Glutamatergic neuron (in vitro differentiated cells): ENCODE measurements around the gene TTLL1. TPM values are rescaled to one million over a fixed set of nuclear protein-coding genes. Genes with fewer than 3 reads are reported as not detected.

Experiments
- DNase-seq: peaks from one replicate; pipeline ENCODE4 v3.0.0; 2022
- H3K27ac Mint-ChIP-seq: one replicate; pipeline ENCODE4 v1.8.0; 2020; ENCODE audit warnings: mild to moderate bottlenecking, mixed read lengths, inconsistent platforms; ENCODE audit not compliant: unreplicated experiment
- H3K27me3 Mint-ChIP-seq: one replicate; pipeline ENCODE4 v1.8.0; 2020; ENCODE audit warnings: mild to moderate bottlenecking, moderate library complexity, mixed read lengths, inconsistent platforms; ENCODE audit not compliant: unreplicated experiment
- H3K36me3 Mint-ChIP-seq: one replicate; pipeline ENCODE4 v1.8.0; 2020; ENCODE audit warnings: mild to moderate bottlenecking, mixed read lengths, inconsistent platforms; ENCODE audit not compliant: unreplicated experiment
- H3K4me1 Mint-ChIP-seq: one replicate; pipeline ENCODE4 v1.8.0; 2020; ENCODE audit warnings: mild to moderate bottlenecking, low read depth, mixed read lengths, inconsistent platforms; ENCODE audit not compliant: unreplicated experiment
- H3K4me3 Mint-ChIP-seq: one replicate; pipeline ENCODE4 v1.8.0; 2020; ENCODE audit warnings: mild to moderate bottlenecking, mixed read lengths, inconsistent platforms; ENCODE audit not compliant: unreplicated experiment
- H3K9me3 Mint-ChIP-seq: one replicate; pipeline ENCODE4 v1.8.0; 2020; ENCODE audit warnings: mild to moderate bottlenecking, moderate library complexity, mixed read lengths, inconsistent platforms; ENCODE audit not compliant: unreplicated experiment
- total RNA-seq: library from RNA; stranded (reverse); fragmentation: NEBNext Ultra II Directional; extraction: Animal tissue kit (Norgen Biotek cat#: 25700); gene quantifications from one replicate; pipeline ENCODE4 v1.2.1, GENCODE V29; 2021; ENCODE audit not compliant: unreplicated experiment
- TF ChIP-seq, protein P1 (sequence below): fragments of 200-600 bp; sonication (generic); IDR thresholded peaks from one replicate; pipeline ENCODE4 v1.5.0; 2021; ENCODE audit not compliant: partially characterized antibody, unreplicated experiment

The TTLL1 gene
- total RNA-seq, 1 donor from 2014 or later: 22.0 TPM

GRCh38 chr22:43085658-43086606 is 3.3 kb downstream of the TTLL1 start:
- H3K9me3 Mint-ChIP-seq: peaks cover 10% of the 10 kb centered on the region
- peaks cover 11% of the 10 kb centered on the region for H3K36me3 Mint-ChIP-seq
- no peak overlapping the region for H3K4me3 Mint-ChIP-seq
- DNase-seq: no peak
- H3K4me1 Mint-ChIP-seq: peaks cover 6% of the 10 kb centered on the region
- TF ChIP-seq, protein P1, sequence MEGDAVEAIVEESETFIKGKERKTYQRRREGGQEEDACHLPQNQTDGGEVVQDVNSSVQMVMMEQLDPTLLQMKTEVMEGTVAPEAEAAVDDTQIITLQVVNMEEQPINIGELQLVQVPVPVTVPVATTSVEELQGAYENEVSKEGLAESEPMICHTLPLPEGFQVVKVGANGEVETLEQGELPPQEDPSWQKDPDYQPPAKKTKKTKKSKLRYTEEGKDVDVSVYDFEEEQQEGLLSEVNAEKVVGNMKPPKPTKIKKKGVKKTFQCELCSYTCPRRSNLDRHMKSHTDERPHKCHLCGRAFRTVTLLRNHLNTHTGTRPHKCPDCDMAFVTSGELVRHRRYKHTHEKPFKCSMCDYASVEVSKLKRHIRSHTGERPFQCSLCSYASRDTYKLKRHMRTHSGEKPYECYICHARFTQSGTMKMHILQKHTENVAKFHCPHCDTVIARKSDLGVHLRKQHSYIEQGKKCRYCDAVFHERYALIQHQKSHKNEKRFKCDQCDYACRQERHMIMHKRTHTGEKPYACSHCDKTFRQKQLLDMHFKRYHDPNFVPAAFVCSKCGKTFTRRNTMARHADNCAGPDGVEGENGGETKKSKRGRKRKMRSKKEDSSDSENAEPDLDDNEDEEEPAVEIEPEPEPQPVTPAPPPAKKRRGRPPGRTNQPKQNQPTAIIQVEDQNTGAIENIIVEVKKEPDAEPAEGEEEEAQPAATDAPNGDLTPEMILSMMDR: no peak
- peak overlapping the region; percentile 17 for H3K27ac Mint-ChIP-seq
- peaks cover 6% of the 10 kb centered on the region for H3K27me3 Mint-ChIP-seq

DNA sequence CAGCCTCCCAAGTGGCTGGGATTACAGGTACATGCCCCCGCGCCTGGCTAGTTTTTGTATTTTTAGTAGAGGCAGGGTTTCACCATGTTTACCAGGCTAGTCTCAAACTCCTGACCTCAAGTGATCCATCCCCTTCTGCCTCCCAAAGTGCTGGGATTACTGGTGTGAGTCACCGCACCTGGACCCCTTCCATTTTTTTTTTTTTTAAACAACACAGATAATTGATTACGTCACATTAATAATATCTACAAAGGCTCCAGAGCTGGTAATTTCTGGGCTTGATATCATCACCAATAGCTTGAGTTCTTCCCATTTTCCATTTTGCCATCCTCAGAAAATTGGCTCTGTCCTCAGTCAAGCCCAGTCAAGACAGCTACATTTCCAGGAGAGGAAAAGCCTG is 7.2 kb downstream of the TTLL1 start:
- Mint-ChIP-seq H3K27ac (no peak overlapping the region), H3K4me3 (no peak overlapping the region), H3K36me3 (peaks cover 7% of the 10 kb centered on the region), H3K4me1 (peaks cover 1% of the 10 kb centered on the region), H3K27me3 (peaks cover 4% of the 10 kb centered on the region), H3K9me3 (peaks cover 13% of the 10 kb centered on the region)
- TF ChIP-seq, protein P1: no peak
- DNase-seq: no peak

DNA sequence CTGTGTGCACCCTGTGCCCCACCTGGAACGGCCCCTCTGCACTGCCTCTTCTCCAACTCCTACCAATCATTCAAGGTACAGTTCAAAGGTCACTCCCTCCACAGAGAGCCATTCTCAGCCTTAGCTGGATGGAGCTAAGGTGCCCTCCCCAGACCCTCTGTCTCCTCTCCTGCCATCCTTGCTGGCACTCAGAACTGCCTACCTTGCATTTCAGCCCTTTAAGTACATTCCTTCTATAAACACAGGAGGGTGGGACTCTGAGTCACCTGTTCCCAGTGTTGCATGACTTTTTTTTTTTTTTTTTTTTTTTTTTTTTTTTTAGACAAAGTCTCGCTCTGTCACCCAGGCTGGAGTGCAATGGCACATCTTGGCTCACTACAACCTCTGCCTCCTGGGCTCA is 8.6 kb downstream of the TTLL1 start:
- Mint-ChIP-seq H3K27me3 (peaks cover 3% of the 10 kb centered on the region), H3K4me3 (no peak overlapping the region), H3K36me3 (peaks cover 6% of the 10 kb centered on the region), H3K9me3 (peaks cover 11% of the 10 kb centered on the region), H3K4me1 (no peaks in the 10 kb centered on the region), H3K27ac (no peak overlapping the region)
- TF ChIP-seq, protein P1: no peak
- no peak for DNase-seq

GRCh38 chr22:43079742-43080141 is 9.4 kb downstream of the TTLL1 start:
- Mint-ChIP-seq H3K4me3 (no peak overlapping the region), H3K27ac (no peak overlapping the region), H3K36me3 (no peaks in the 10 kb centered on the region), H3K9me3 (peaks cover 7% of the 10 kb centered on the region), H3K4me1 (no peaks in the 10 kb centered on the region), H3K27me3 (peaks cover 3% of the 10 kb centered on the region)
- no peak for DNase-seq
- TF ChIP-seq, protein P1: no peak

DNA sequence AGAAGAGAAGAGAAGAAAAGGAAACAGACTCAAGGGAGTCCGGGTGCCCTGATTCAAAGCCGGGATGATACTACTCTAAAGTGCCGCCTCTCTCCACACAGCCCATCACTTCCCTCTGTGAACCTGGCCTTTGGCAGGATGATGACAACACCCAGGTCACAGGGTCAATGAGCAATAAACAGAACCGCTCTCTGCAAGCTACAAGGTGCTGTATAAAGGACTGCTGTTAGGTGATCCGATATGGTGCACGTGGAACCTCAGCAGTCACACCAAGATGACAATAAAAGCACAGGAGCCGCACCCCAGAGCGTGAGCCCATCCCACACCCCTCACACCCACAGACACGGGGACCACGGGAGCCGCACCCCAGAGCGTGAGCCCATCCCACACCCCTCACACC is 10.7 kb downstream of the TTLL1 start:
- Mint-ChIP-seq H3K36me3 (no peaks in the 10 kb centered on the region), H3K27ac (no peak overlapping the region), H3K4me3 (no peak overlapping the region), H3K27me3 (peaks cover 3% of the 10 kb centered on the region), H3K4me1 (no peaks in the 10 kb centered on the region), H3K9me3 (peaks cover 7% of the 10 kb centered on the region)
- no peak for DNase-seq
- TF ChIP-seq, protein P1: no peak
